Dedifferentiated amniotic fluid mesenchymal stem cell (primary cell): ENCODE data around the gene PPIL1.
"Not testable (repeated sequence)": the region's sequence is repeated elsewhere in the genome, so short reads cannot be mapped to it uniquely, and the experiment has no call there.

Experiments used
- DNase-seq: peaks from one replicate; pipeline ENCODE4 v3.0.0-alpha.2; 2016; ENCODE audit errors: extremely low spot score

The PPIL1 gene

GRCh38 chr6:36874443-36875249, at the start of gene PPIL1:
Gene PPIL1 (minus strand): TSS chr6:36874803. CDS start chr6:36874772, 31 bp downstream.
- DNase-seq: peak; percentile 91

GRCh38 chr6:36924131-36924530, 49.5 kb upstream of the PPIL1 start:
- no peak for DNase-seq

DNA sequence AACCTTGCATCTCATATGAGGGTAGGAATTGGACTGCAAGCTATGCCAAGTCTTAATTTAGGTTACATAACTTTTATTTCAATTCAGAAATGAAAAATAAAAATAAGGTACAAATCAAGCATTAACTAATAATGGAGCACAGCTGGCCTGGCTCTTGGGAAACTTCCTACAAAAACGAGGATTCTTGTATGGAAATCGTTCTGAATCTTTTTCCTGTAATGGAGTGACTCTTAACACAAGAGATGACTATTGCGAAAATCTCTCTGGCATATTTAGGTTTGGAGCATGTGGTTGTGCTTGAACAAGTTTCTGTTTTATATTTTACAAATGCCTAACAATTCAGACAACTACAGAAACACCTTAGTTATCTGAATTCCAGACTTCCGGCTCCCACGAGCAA, 45.9 kb upstream of the PPIL1 start:
- no peak for DNase-seq

GRCh38 chr6:36920049-36920448, 45.4 kb upstream of the PPIL1 start:
- no peak for DNase-seq

DNA sequence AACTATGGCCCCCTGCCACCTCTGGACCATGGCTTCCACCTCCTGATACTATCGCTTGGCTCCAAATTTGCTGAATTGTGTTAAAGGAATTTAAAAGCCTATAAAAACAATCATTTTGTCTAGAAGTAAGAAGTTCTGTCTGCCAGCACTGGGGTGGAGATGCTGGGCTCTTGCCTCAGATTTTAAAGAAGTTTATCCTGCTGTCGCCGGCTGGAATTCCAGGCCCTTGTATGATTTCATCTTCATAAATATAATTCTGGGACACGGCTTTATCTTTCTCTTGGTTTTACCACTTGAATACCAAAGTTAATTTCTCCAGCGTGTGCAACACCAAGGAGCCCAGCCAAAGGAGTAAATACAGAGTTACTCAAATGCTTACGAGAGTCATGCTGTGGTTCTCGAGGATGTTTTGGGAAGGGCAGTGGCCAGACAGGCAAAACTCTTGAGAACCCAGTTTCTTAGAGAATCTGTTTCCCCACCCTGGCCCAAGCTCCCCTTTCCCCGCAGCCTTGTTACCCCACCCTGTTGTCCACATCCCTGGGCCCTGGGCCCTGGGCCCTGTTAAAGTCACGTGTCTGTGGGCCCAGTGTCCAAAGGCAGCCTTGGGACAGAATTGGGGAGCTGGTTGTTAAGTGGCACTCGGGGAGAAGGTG, 43.1 kb upstream of the PPIL1 start:
- DNase-seq: peak; percentile 95

- DNase-seq: no peak
These were observed 41.5 kb upstream of the PPIL1 start for GRCh38 chr6:36916126-36916525.

GRCh38 chr6:36915599-36915998, 41.0 kb upstream of the PPIL1 start:
- no peak for DNase-seq

DNA sequence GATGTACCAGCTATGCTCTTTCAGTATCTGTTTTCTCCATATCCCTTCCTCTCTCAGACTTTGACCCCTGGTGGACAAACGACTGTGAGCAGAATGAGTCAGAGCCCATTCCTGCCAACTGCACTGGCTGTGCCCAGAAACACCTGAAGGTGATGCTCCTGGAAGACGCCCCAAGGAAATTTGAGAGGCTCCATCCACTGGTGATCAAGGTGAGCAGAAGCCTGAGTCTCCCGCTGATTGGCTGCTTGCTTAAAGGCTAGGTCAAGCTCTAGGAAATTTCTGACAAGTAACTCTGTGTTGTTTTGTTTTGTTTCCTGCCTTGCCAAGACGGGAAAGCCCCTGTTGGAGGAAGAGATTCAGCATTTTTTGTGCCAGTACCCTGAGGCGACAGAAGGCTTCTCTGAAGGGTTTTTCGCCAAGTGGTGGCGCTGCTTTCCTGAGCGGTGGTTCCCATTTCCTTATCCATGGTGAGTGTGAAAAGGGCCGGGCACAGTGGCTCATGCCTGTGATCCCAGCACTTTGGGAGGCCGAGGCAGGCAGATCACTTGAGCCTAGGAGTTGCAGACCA, 39.7 kb upstream of the PPIL1 start:
- no peak for DNase-seq

DNA sequence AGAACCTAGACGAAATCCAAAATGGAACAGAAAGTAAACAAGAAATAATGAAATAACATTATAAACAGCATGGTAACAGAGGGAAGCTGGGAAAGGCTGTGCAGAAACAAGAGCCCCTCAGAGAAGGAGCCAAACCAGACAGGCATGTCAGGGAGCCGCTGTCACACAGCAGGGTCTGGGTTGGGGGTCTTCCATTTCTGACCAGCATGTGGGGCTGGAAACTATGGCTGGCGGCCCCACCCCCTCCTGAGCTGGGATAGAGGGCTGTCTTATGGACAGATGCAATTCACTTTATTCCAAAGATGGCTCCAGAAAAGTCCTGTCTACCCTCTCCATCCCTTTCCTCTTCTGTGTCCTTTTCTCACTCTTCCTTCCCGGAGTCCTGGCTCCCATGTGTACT, 38.5 kb upstream of the PPIL1 start:
- no peak for DNase-seq

DNA sequence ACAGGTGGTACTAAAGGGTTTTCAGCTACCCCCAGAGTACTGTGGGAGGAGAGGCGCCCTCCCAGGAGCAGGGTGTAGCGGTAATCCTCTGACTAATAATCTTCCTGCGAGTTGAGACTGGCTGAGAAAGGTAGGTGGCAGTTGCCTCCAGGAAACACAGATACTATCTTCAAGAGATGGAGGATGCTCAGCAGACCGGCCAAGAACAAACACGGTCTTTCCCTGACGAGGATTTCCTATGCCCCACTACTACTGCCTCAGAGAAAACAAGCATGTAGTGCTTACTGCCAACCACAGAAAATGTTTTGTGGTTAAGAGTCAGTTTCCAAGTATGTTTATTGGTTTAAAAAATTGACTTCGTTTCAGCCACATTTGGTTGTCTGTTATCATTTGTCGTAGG, 38.0 kb upstream of the PPIL1 start:
- DNase-seq: peak; percentile 86

DNA sequence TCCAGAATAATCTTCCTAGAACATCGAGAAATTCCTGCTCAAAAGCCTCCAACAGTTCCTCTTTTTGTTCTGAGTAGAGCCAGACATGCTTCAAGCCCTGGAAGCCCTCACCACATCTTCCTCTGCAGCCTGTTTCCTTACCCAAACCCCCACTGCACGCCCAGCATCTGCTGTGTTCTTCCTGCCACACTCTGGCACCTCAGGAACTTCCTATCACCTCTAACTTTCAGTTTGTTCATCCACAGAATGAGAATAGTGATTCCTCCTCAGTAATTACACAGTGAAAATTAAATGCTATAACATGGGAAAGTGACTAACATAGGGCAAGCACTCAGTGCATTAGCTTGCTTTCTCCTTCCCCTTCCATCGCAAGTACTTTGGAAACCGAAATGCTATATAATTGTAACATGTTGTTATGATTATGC, 37.4 kb upstream of the PPIL1 start:
- no peak for DNase-seq

DNA sequence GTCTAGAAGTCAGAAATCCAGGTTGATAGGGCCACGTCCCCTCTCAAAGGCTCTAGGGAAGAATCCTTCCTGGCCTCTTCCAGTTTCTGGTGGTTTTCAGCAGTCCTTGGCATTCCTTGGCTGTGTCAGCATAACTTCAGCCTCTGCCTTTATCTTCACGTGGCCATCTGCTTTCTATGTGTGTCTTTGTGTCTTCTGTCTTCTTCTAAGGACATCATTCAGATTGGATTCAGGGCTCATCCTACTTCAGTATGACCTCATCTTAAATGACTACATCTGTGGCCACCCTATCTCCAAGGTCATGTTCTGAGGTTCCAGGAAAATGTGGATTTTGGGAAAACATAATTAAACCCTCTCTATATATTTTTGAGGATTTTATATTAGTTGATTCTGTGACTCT, 34.1 kb upstream of the PPIL1 start:
- DNase-seq: no peak

DNA sequence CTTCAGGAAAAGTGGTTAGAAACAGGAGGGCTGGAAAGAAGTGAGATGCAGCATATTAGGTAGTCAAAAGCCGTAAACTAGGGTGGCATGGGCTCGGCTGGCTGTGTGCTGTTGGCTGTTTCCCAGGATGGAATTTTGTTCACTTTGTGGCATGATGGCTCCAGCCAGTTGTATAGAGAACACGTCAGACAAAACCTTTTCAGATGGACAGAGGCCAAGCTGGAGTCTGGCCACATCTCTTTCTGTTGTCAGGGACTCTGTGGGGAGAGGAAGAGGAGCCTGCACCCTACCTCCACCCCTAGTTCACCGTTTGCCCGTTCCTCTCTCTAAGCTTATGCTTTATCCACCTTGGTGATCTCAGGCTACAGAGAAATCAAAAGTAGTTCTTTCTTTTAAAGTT, 33.2 kb upstream of the PPIL1 start:
- no peak for DNase-seq

DNA sequence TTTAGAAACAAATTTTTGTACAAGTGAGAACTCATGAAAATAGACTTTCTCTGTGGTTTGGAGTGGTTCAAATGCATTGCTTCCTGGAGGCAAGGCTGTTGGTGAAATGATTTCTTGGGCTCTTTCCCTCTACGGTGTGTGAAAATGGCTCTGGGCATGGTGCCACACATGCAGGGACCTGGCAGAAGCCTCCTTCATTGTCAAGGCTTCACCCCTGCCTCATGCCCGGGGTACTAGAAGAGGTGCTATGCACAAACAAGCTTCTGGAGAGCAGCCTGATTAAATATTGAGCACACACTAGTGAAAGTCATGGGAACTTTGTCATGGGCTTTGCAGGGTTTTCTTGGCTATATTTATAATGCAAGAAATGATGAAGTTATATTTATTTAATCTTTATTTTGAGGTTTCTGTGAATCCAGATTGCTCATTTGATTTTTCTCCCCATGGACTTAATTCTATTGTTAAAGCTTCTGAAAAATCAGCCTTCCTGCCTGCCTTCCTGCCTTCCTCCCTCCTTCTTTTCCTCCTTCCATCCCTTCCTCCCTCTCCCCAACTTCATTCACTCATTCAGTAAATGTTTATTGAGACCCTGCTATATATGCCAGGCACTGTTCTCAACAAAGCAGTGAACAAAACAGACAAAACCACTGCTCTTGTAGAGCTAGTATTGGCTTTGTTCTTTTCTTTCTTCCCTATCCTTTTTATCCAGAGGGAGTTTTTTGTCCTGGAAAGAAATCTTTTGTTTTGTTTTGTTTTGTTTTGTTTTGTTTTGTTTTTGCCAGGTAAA, 32.1 kb upstream of the PPIL1 start:
- no peak for DNase-seq

DNA sequence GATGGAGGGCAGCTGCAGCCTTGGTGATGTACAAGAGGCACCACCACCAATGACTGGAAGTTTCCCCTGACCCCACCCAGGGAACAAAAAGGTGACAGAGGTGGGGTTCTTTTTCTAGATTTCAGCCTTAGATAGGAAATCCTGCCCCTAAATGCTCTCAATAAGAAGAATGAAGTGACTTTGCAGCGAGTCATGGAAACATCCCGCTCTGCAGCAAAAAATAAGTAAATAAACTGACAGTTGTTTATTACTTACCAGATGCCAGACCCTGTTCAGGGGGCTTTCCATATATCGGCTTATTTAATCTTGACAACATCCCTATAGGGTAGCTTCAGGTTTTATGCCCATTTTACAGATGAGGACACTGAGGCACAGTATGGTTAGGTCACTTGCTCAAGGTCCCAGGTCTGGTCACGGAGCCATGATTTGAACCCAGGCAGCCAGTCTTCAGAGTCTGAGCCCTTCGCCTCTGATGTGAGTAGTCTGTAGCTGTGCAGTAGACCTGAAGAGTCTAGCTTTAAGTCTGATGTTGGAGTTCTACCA, 30.3 kb upstream of the PPIL1 start:
- DNase-seq: no peak

- no peak for DNase-seq
These were observed 29.5 kb upstream of the PPIL1 start for GRCh38 chr6:36904114-36904513.

DNA sequence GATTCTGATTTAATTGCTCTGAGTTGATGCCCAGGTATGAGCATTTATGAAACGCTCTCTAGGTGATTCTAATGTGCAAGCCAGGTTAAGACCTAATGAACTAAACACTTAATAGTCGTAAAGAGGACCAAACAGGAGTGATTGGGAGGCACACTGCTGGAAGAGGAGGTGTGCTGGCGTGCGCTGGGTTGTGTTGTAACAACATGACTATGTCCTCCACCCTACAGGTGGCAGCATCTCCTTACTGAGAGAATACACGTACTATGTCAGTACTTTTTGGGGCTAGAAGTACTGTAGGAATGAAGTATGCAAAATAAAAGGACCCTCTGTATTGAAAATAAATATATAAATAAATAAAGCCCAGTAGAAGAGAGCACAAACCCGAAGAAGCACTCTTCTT, 23.0 kb upstream of the PPIL1 start:
- no peak for DNase-seq

GRCh38 chr6:36893976-36894932, 19.7 kb upstream of the PPIL1 start:
- DNase-seq: no peak

GRCh38 chr6:36891153-36891552, 16.6 kb upstream of the PPIL1 start:
- not testable (repeated sequence) for DNase-seq

GRCh38 chr6:36890112-36890663, 15.6 kb upstream of the PPIL1 start:
- no peak for DNase-seq
